Thymus (tissue), 11 donors: Measurements from ENCODE around the gene ARHGEF1. TPM values are rescaled to one million over a fixed set of nuclear protein-coding genes. Genes with fewer than 3 reads are reported as not detected.

Experiments used
- DNase-seq, 9 donors: peaks; one replicate each; pipeline ENCODE4 v3.0.0-alpha.2; 2013; ENCODE audit warnings: low spot score in 9 of 9, low read depth in 6 of 9, missing footprints in 1 of 9
- H3K27ac ChIP-seq, 2 donors: one replicate each; pipeline ENCODE4 v1.5.1; 2013; ENCODE audit warnings: control low read depth in 1 of 2, low read depth in 1 of 2, low read length in 1 of 2, mild to moderate bottlenecking in 1 of 2, moderate library complexity in 1 of 2
- H3K27me3 ChIP-seq, 2 donors: one replicate each; pipeline ENCODE4 v1.5.1; 2013; ENCODE audit warnings: low read length in 1 of 2; ENCODE audit not compliant: control insufficient read depth in 2 of 2, insufficient read depth in 1 of 2
- H3K36me3 ChIP-seq, 2 donors: one replicate each; pipeline ENCODE4 v1.5.1; 2013; ENCODE audit warnings: low read length in 1 of 2, mild to moderate bottlenecking in 1 of 2, moderate library complexity in 1 of 2; ENCODE audit not compliant: control insufficient read depth in 2 of 2, insufficient read depth in 2 of 2
- H3K4me1 ChIP-seq, 2 donors: one replicate each; pipeline ENCODE4 v1.5.1; 2013; ENCODE audit warnings: low read length in 2 of 2; ENCODE audit not compliant: control insufficient read depth in 2 of 2, insufficient read depth in 2 of 2
- H3K4me3 ChIP-seq, 2 donors: one replicate each; pipeline ENCODE4 v1.5.1; 2013; ENCODE audit warnings: low read length in 2 of 2, control low read depth in 1 of 2, mild to moderate bottlenecking in 1 of 2
- H3K9me3 ChIP-seq, 2 donors: one replicate each; pipeline ENCODE4 v1.5.1; 2013; ENCODE audit warnings: low read length in 1 of 2, mild to moderate bottlenecking in 1 of 2; ENCODE audit not compliant: control insufficient read depth in 2 of 2, insufficient read depth in 1 of 2
- WGBS: extraction: QIAGEN DNeasy Blood & Tissue Kit; methylation state at CpG from one replicate; pipeline ENCODE4 v1.1.7; 2013; 5-methylcytosine and 5-hydroxymethylcytosine counted together
- polyA plus RNA-seq: library from polyadenylated mRNA; stranded (reverse); fragments of 200-250 nt; gene quantifications from one replicate; pipeline ENCODE4 v1.2.3, GENCODE V29; 2013
- total RNA-seq: library from RNA; stranded (reverse); fragments of 120-200 nt; gene quantifications from one replicate; pipeline ENCODE4 v1.2.4, GENCODE V29; 2013
- donor health status: healthy.

ARHGEF1 gene
- total and polyA plus RNA-seq, 2 donors = 94.3 to 630 TPM

GRCh38 chr19:41945135-41945766 is 62.3 kb downstream of the ARHGEF1 start:
- Histone ChIP-seq H3K27me3 (peaks cover 14 to 17% of the 10 kb centered on the region in 2 donors), H3K36me3 (no peaks in the 10 kb centered on the region), H3K9me3 (no peaks in the 10 kb centered on the region), H3K27ac (peak overlapping the region in 1 of 2 donors; percentile 1), H3K4me1 (peaks cover 6 to 21% of the 10 kb centered on the region in 2 donors), H3K4me3 (no peak overlapping the region)
- 19% methylated on average over 8 of the region's 8 CpGs for WGBS
- peak in 2 of 9 donors; percentile 54 to 77 for DNase-seq

DNA sequence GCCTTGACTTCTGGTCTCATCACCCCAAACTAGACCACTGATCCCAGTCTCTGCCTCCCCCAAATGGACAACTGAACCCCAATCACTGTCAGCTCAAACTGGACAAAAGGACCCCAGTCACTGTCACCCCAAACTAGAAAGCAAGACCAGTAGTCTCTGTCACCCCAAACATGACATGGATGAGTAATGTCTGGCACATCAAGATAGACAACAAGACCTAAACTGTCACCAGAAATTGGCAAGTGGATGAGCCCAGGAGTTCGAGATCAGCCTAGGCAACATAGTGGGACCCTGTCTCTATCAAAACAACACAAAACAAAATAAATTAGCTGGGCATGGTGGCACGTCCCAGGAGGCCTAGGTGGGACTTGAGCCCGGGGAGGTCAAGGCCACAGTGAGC is 64.1 kb downstream of the ARHGEF1 start:
- no peaks in the 10 kb centered on the region for H3K36me3 ChIP-seq
- no peak for DNase-seq
- no peaks in the 10 kb centered on the region for H3K9me3 ChIP-seq
- 96% methylated on average over 3 of the region's 3 CpGs for WGBS
- H3K27ac ChIP-seq = no peak overlapping the region
- no peaks in the 10 kb centered on the region for H3K27me3 ChIP-seq
- no peak overlapping the region for H3K4me3 ChIP-seq
- peaks cover 6 to 23% of the 10 kb centered on the region in 2 donors for H3K4me1 ChIP-seq

DNA sequence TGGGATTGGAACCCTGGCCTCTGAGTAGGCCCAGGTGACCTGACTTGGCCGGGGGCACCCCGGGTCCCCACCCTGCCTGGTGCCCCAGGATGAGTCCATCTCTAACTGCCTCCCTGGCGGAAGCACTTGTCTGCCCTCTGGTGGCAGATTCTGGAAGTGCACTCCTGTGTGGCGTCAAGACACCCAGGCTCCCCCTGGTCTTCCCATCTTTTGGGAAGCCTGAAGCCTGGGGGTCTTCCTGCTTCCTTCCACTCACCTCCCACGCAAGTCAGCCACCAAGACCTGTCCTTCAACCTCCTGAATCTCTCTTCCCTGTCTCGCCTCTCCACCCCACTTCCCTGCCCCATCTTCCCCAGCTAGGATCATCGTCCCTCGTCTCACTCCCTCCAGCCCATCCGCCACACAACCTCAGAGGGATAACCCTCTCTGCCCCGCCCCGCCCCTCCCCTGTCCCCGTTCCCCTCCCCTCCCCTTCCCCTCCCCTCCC is 68.7 kb downstream of the ARHGEF1 start:
- Histone ChIP-seq H3K27ac (no peak overlapping the region), H3K4me3 (no peak overlapping the region), H3K4me1 (peaks cover 4 to 6% of the 10 kb centered on the region in 2 donors), H3K36me3 (peaks cover 10 to 18% of the 10 kb centered on the region in 2 donors), H3K27me3 (no peaks in the 10 kb centered on the region), H3K9me3 (no peaks in the 10 kb centered on the region)
- 10% methylated on average over 12 of the region's 12 CpGs for WGBS
- peak in 7 of 9 donors; percentile 59 to 89 (median 75) for DNase-seq

DNA sequence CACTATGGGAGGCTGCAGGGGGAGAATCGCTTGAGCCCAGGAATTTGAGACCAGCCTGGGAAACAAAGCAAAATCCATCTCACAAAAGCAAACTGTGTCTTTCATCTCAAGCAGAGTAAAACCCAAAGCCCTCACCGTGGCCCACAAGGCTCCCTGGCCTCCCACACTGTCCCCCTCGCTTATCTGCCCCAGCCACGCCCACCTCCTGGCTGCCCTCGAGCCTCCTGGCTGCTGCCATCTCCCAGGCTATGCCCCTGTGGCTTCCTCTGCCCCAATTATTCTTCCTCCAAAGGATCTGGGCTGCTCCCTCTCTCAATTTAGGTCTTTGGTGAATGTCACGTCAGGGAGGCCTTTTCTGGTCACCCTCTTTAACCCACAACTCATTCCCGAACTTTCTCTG is 72.5 kb downstream of the ARHGEF1 start:
- Histone ChIP-seq H3K9me3 (no peaks in the 10 kb centered on the region), H3K36me3 (peaks cover 13 to 23% of the 10 kb centered on the region in 2 donors), H3K4me1 (peaks cover 2 to 27% of the 10 kb centered on the region in 2 donors), H3K4me3 (no peak overlapping the region), H3K27ac (no peak overlapping the region), H3K27me3 (no peaks in the 10 kb centered on the region)
- no peak for DNase-seq
- 92% methylated on average over 7 of the region's 7 CpGs for WGBS

- Histone ChIP-seq H3K4me1 (peaks cover 2 to 23% of the 10 kb centered on the region in 2 donors), H3K27ac (no peak overlapping the region), H3K4me3 (no peak overlapping the region), H3K36me3 (peaks cover 13 to 23% of the 10 kb centered on the region in 2 donors), H3K9me3 (no peaks in the 10 kb centered on the region), H3K27me3 (no peaks in the 10 kb centered on the region)
- 98% methylated on average over 13 of the region's 13 CpGs for WGBS
- no peak for DNase-seq
Observed at GRCh38 chr19:41956621-41957020, 73.6 kb downstream of the ARHGEF1 start.

Other genes with a start within 250 kb of the ARHGEF1 start
- gene CEACAM7, start 194.9 kb upstream of the ARHGEF1 start, total RNA-seq = 0.19 TPM
- 1.8 TPM for gene CEACAM7, start 194.9 kb upstream of the ARHGEF1 start, polyA plus RNA-seq
- 0.09 TPM for gene CEACAM5, start 174.6 kb upstream of the ARHGEF1 start, total RNA-seq
- 1.9 TPM for gene CEACAM5, start 174.6 kb upstream of the ARHGEF1 start, polyA plus RNA-seq
- gene CEACAM6, start 127.7 kb upstream of the ARHGEF1 start, total RNA-seq = 1.4 TPM
- 6.5 TPM for gene CEACAM6, start 127.7 kb upstream of the ARHGEF1 start, polyA plus RNA-seq
- gene CEACAM3, start 86.6 kb upstream of the ARHGEF1 start, total RNA-seq = 0.99 TPM
- gene CEACAM3, start 86.6 kb upstream of the ARHGEF1 start, polyA plus RNA-seq = 1.5 TPM
- not detected for gene LYPD4, start 38.5 kb upstream of the ARHGEF1 start, total RNA-seq
- 0.09 TPM for gene LYPD4, start 38.5 kb upstream of the ARHGEF1 start, polyA plus RNA-seq
- gene DMRTC2, start 38.1 kb upstream of the ARHGEF1 start, total RNA-seq = not detected
- gene DMRTC2, start 38.1 kb upstream of the ARHGEF1 start, polyA plus RNA-seq = 0.07 TPM
- gene RPS19, start 22.9 kb upstream of the ARHGEF1 start, total RNA-seq = 3,743 TPM
- 3,799 TPM for gene RPS19, start 22.9 kb upstream of the ARHGEF1 start, polyA plus RNA-seq
- 31.4 TPM for gene CD79A, start 5.9 kb upstream of the ARHGEF1 start, total RNA-seq
- gene CD79A, start 5.9 kb upstream of the ARHGEF1 start, polyA plus RNA-seq = 74.4 TPM
- gene ERFL, start 45.3 kb downstream of the ARHGEF1 start, total RNA-seq = 0.09 TPM
- 3.5 TPM for gene ERFL, start 45.3 kb downstream of the ARHGEF1 start, polyA plus RNA-seq
- gene RABAC1, start 76.1 kb downstream of the ARHGEF1 start, total RNA-seq = 116 TPM
- gene RABAC1, start 76.1 kb downstream of the ARHGEF1 start, polyA plus RNA-seq = 111 TPM
- gene ATP1A3, start 111.0 kb downstream of the ARHGEF1 start, total RNA-seq = 1.2 TPM
- 2.6 TPM for gene ATP1A3, start 111.0 kb downstream of the ARHGEF1 start, polyA plus RNA-seq
- gene GRIK5, start 187.0 kb downstream of the ARHGEF1 start, total RNA-seq = 0.33 TPM
- gene GRIK5, start 187.0 kb downstream of the ARHGEF1 start, polyA plus RNA-seq = 1.7 TPM
- 6.0 TPM for gene ZNF574, start 193.0 kb downstream of the ARHGEF1 start, total RNA-seq
- gene ZNF574, start 193.0 kb downstream of the ARHGEF1 start, polyA plus RNA-seq = 5.7 TPM
- gene POU2F2, start 249.3 kb downstream of the ARHGEF1 start, total RNA-seq = 1.5 TPM
- gene POU2F2, start 249.3 kb downstream of the ARHGEF1 start, polyA plus RNA-seq = 7.7 TPM